ENCODE data around the gene RPA1. TPM values are rescaled to one million over a fixed set of nuclear protein-coding genes. Genes with fewer than 3 reads are reported as not detected.
"Not testable (repeated sequence)": the region's sequence is repeated elsewhere in the genome, so short reads cannot be mapped to it uniquely, and the experiment has no call there.

The RPA1 gene
- total RNA-seq, 2 donors from 2014 or later, result 121 to 139 TPM

GRCh38 chr17:1800712-1801111 lies 29.1 kb upstream of the RPA1 start:
- no peaks in the 10 kb centered on the region for H3K27me3 Mint-ChIP-seq
- no peaks in the 10 kb centered on the region for H3K4me1 Mint-ChIP-seq
- ATAC-seq (replicated peaks), result no peak
- no peak overlapping the region for H3K4me3 Mint-ChIP-seq
- no peaks in the 10 kb centered on the region for H3K9me3 Mint-ChIP-seq
- H3K36me3 Mint-ChIP-seq (ENCODE audit: low read depth), result peaks cover 79% of the 10 kb centered on the region
- no peak overlapping the region for H3K27ac Mint-ChIP-seq

GRCh38 chr17:1802429-1802828 lies 27.4 kb upstream of the RPA1 start:
- no peak for ATAC-seq (replicated peaks)
- no peak overlapping the region for H3K4me3 Mint-ChIP-seq
- no peaks in the 10 kb centered on the region for H3K27me3 Mint-ChIP-seq

GRCh38 chr17:1803280-1803679 lies 26.5 kb upstream of the RPA1 start:
- Mint-ChIP-seq H3K9me3 (no peaks in the 10 kb centered on the region), H3K4me1 (no peaks in the 10 kb centered on the region), H3K27ac (no peak overlapping the region), H3K4me3 (no peak overlapping the region), H3K36me3 (ENCODE audit: low read depth) (peaks cover 85% of the 10 kb centered on the region), H3K27me3 (no peaks in the 10 kb centered on the region)
- no peak for ATAC-seq (replicated peaks)

More at GRCh38 chr17:1802429-1802828, 27.4 kb upstream of the RPA1 start:
- Mint-ChIP-seq H3K4me1 (no peaks in the 10 kb centered on the region), H3K9me3 (no peaks in the 10 kb centered on the region), H3K36me3 (ENCODE audit: low read depth) (peaks cover 85% of the 10 kb centered on the region), H3K27ac (no peak overlapping the region)

GRCh38 chr17:1807890-1808289 lies 21.9 kb upstream of the RPA1 start:
- H3K27me3 Mint-ChIP-seq, result no peaks in the 10 kb centered on the region
- H3K9me3 Mint-ChIP-seq, result no peaks in the 10 kb centered on the region
- no peaks in the 10 kb centered on the region for H3K4me1 Mint-ChIP-seq
- H3K36me3 Mint-ChIP-seq (ENCODE audit: low read depth), result peaks cover 80% of the 10 kb centered on the region
- H3K4me3 Mint-ChIP-seq, result no peak overlapping the region
- no peak overlapping the region for H3K27ac Mint-ChIP-seq
- ATAC-seq (replicated peaks), result no peak

- ATAC-seq (replicated peaks), result no peak
- H3K4me3 Mint-ChIP-seq, result no peak overlapping the region
- H3K27ac Mint-ChIP-seq, result no peak overlapping the region
Observed at GRCh38 chr17:1808644-1809043, 21.2 kb upstream of the RPA1 start.

GRCh38 chr17:1809815-1810214 lies 20.0 kb upstream of the RPA1 start:
- not testable (repeated sequence) for H3K4me3 Mint-ChIP-seq; H3K27me3 Mint-ChIP-seq; ATAC-seq (replicated peaks); H3K27ac Mint-ChIP-seq; H3K4me1 Mint-ChIP-seq; H3K9me3 Mint-ChIP-seq
- H3K36me3 Mint-ChIP-seq (ENCODE audit: low read depth), result peaks cover 70% of the 10 kb centered on the region

More at GRCh38 chr17:1808644-1809043, 21.2 kb upstream of the RPA1 start:
- Mint-ChIP-seq H3K4me1 (no peaks in the 10 kb centered on the region), H3K27me3 (no peaks in the 10 kb centered on the region), H3K36me3 (ENCODE audit: low read depth) (peaks cover 78% of the 10 kb centered on the region), H3K9me3 (no peaks in the 10 kb centered on the region)

- Mint-ChIP-seq H3K27me3 (no peaks in the 10 kb centered on the region), H3K27ac (no peak overlapping the region)
Observed at GRCh38 chr17:1810450-1811103, 19.2 kb upstream of the RPA1 start.

GRCh38 chr17:1813088-1813487 lies 16.7 kb upstream of the RPA1 start:
- ATAC-seq (replicated peaks), result no peak
- Mint-ChIP-seq H3K4me3 (no peak overlapping the region), H3K27me3 (no peaks in the 10 kb centered on the region), H3K4me1 (no peaks in the 10 kb centered on the region), H3K36me3 (ENCODE audit: low read depth) (peaks cover 56% of the 10 kb centered on the region), H3K9me3 (no peaks in the 10 kb centered on the region), H3K27ac (no peak overlapping the region)

More at GRCh38 chr17:1810450-1811103, 19.2 kb upstream of the RPA1 start:
- no peak for ATAC-seq (replicated peaks)
- Mint-ChIP-seq H3K4me1 (no peaks in the 10 kb centered on the region), H3K36me3 (ENCODE audit: low read depth) (peaks cover 66% of the 10 kb centered on the region), H3K4me3 (no peak overlapping the region), H3K9me3 (no peaks in the 10 kb centered on the region)

- ATAC-seq (replicated peaks), result no peak
- peaks cover 34% of the 10 kb centered on the region for H3K36me3 Mint-ChIP-seq (ENCODE audit: low read depth)
Observed at GRCh38 chr17:1820528-1821252, 9.1 kb upstream of the RPA1 start.

GRCh38 chr17:1829216-1829591 lies 601 bp upstream of the RPA1 start:
- Mint-ChIP-seq H3K4me1 (peaks cover 37% of the 10 kb centered on the region), H3K27me3 (no peaks in the 10 kb centered on the region), H3K9me3 (no peaks in the 10 kb centered on the region), H3K27ac (peak overlapping the region; percentile 87), H3K4me3 (peak overlapping the region; percentile 93), H3K36me3 (ENCODE audit: low read depth) (peaks cover 64% of the 10 kb centered on the region)
- peak; percentile 4 for ATAC-seq (replicated peaks)

More at GRCh38 chr17:1820528-1821252, 9.1 kb upstream of the RPA1 start:
- no peaks in the 10 kb centered on the region for H3K27me3 Mint-ChIP-seq
- H3K4me1 Mint-ChIP-seq, result peaks cover 10% of the 10 kb centered on the region
- H3K27ac Mint-ChIP-seq, result no peak overlapping the region
- no peaks in the 10 kb centered on the region for H3K9me3 Mint-ChIP-seq
- H3K4me3 Mint-ChIP-seq, result no peak overlapping the region

GRCh38 chr17:1830288-1830687 lies 483 bp downstream of the RPA1 start:
- Mint-ChIP-seq H3K4me3 (peak overlapping the region; percentile 93), H3K27me3 (no peaks in the 10 kb centered on the region), H3K27ac (peak overlapping the region; percentile 87), H3K9me3 (no peaks in the 10 kb centered on the region), H3K36me3 (ENCODE audit: low read depth) (peaks cover 65% of the 10 kb centered on the region), H3K4me1 (peaks cover 40% of the 10 kb centered on the region)
- peak; percentile 41 for ATAC-seq (replicated peaks)

- H3K27me3 Mint-ChIP-seq, result no peaks in the 10 kb centered on the region
- H3K27ac Mint-ChIP-seq, result peak overlapping the region; percentile 43
- peak; percentile 67 for ATAC-seq (replicated peaks)
- peaks cover 30% of the 10 kb centered on the region for H3K4me1 Mint-ChIP-seq
- H3K4me3 Mint-ChIP-seq, result peak overlapping the region; percentile 54
- H3K36me3 Mint-ChIP-seq (ENCODE audit: low read depth), result peaks cover 75% of the 10 kb centered on the region
- H3K9me3 Mint-ChIP-seq, result no peaks in the 10 kb centered on the region
Observed at GRCh38 chr17:1834380-1835149, 4.8 kb downstream of the RPA1 start.

- H3K4me3 Mint-ChIP-seq, result no peak overlapping the region
- H3K27ac Mint-ChIP-seq, result no peak overlapping the region
- no peaks in the 10 kb centered on the region for H3K27me3 Mint-ChIP-seq
- peaks cover 67% of the 10 kb centered on the region for H3K36me3 Mint-ChIP-seq (ENCODE audit: low read depth)
- peaks cover 9% of the 10 kb centered on the region for H3K4me1 Mint-ChIP-seq
- ATAC-seq (replicated peaks), result no peak
- no peaks in the 10 kb centered on the region for H3K9me3 Mint-ChIP-seq
Observed at GRCh38 chr17:1839516-1839915, 9.7 kb downstream of the RPA1 start.

GRCh38 chr17:1843947-1844346 lies 14.1 kb downstream of the RPA1 start:
- H3K4me3 Mint-ChIP-seq, result no peak overlapping the region
- peaks cover 76% of the 10 kb centered on the region for H3K36me3 Mint-ChIP-seq (ENCODE audit: low read depth)
- ATAC-seq (replicated peaks), result no peak
- no peaks in the 10 kb centered on the region for H3K27me3 Mint-ChIP-seq
- H3K4me1 Mint-ChIP-seq, result no peaks in the 10 kb centered on the region
- no peaks in the 10 kb centered on the region for H3K9me3 Mint-ChIP-seq
- no peak overlapping the region for H3K27ac Mint-ChIP-seq

All from activated T-helper 17 cell treated with anti-CD3 and anti-CD28 coated beads, Interleukin-2, amount 50 U/mL, for 72 hours (primary cell).